Trophoblast cell (in vitro differentiated cells and primary cell): Measurements from ENCODE around the gene CSPG4.

Experiments
- DNase-seq, 2 donors: peaks; one replicate each; pipeline ENCODE4 v3.0.0-alpha.2; 2016
- H2AFZ ChIP-seq: 2 replicates; pipeline ENCODE4 v1.6.1; 2013; ENCODE audit warnings: low read length, moderate library complexity, mild to moderate bottlenecking; ENCODE audit not compliant: insufficient read depth, poor library complexity
- H2AK5ac ChIP-seq: 2 replicates; pipeline ENCODE4 v1.6.1; 2013; ENCODE audit warnings: mild to moderate bottlenecking, low read length
- H2BK120ac ChIP-seq: 2 replicates; pipeline ENCODE4 v1.6.1; 2013; ENCODE audit warnings: low read length, mild to moderate bottlenecking, moderate library complexity; ENCODE audit not compliant: insufficient read depth, poor library complexity
- H2BK12ac ChIP-seq: 2 replicates; pipeline ENCODE4 v1.6.1; 2013; ENCODE audit warnings: mild to moderate bottlenecking, low read length, moderate library complexity
- H2BK5ac ChIP-seq: 2 replicates; pipeline ENCODE4 v1.6.1; 2013; ENCODE audit warnings: low read length, low read depth, moderate library complexity, mild to moderate bottlenecking; ENCODE audit not compliant: poor library complexity
- H3K14ac ChIP-seq: 2 replicates; pipeline ENCODE4 v1.6.1; 2013; ENCODE audit warnings: mild to moderate bottlenecking, low read length
- H3K18ac ChIP-seq: 2 replicates; pipeline ENCODE4 v1.6.1; 2013; ENCODE audit warnings: mild to moderate bottlenecking, low read length
- H3K23ac ChIP-seq: 2 replicates; pipeline ENCODE4 v1.6.1; 2013; ENCODE audit warnings: low read length
- H3K27ac ChIP-seq: 2 replicates; pipeline ENCODE4 v1.5.1; 2013; ENCODE audit warnings: low read depth, mild to moderate bottlenecking, inconsistent platforms, low read length, moderate library complexity
- H3K27me3 ChIP-seq: 2 replicates; pipeline ENCODE4 v1.6.1; 2013; ENCODE audit warnings: inconsistent platforms, mild to moderate bottlenecking, low read length, moderate library complexity; ENCODE audit not compliant: insufficient read depth
- H3K36me3 ChIP-seq, 2 experiments: 1 replicate in 1 of 2; 2 replicates in 1 of 2; pipeline ENCODE4 v1.6.1; 2013; ENCODE audit warnings: low read length in 2 of 2, mild to moderate bottlenecking in 2 of 2, moderate library complexity in 1 of 2; ENCODE audit not compliant: insufficient read depth in 2 of 2, control insufficient read depth in 1 of 2
- H3K4ac ChIP-seq: 2 replicates; pipeline ENCODE4 v1.6.1; 2013; ENCODE audit warnings: low read depth, mild to moderate bottlenecking, low read length, moderate library complexity
- H3K4me1 ChIP-seq, 2 experiments: 1 replicate in 1 of 2; 2 replicates in 1 of 2; pipeline ENCODE4 v1.6.1; 2013; ENCODE audit warnings: low read length in 2 of 2, mild to moderate bottlenecking in 2 of 2, moderate library complexity in 1 of 2; ENCODE audit not compliant: insufficient read depth in 2 of 2, control insufficient read depth in 1 of 2
- H3K4me2 ChIP-seq: 2 replicates; pipeline ENCODE4 v1.6.1; 2013; ENCODE audit warnings: inconsistent platforms, mild to moderate bottlenecking, low read length, moderate library complexity
- H3K4me3 ChIP-seq: 2 replicates; pipeline ENCODE4 v1.5.1; 2013; ENCODE audit warnings: mild to moderate bottlenecking, low read depth, low read length, inconsistent platforms
- H3K79me1 ChIP-seq: one replicate; pipeline ENCODE4 v1.6.1; 2013; ENCODE audit warnings: low read length
- H3K79me2 ChIP-seq: 2 replicates; pipeline ENCODE4 v1.6.1; 2013; ENCODE audit warnings: low read length, mild to moderate bottlenecking; ENCODE audit not compliant: control insufficient read depth, insufficient read depth, poor library complexity
- H3K9ac ChIP-seq: 2 replicates; pipeline ENCODE4 v1.6.1; 2013; ENCODE audit warnings: mild to moderate bottlenecking, low read length
- H3K9me3 ChIP-seq: 2 replicates; pipeline ENCODE4 v1.6.1; 2013; ENCODE audit warnings: low read depth, mild to moderate bottlenecking, control low read depth, inconsistent platforms, low read length; ENCODE audit not compliant: insufficient read depth
- H4K12ac ChIP-seq: 2 replicates; pipeline ENCODE4 v1.6.1; 2013; ENCODE audit warnings: low read depth, mild to moderate bottlenecking, low read length, moderate library complexity
- H4K8ac ChIP-seq: 2 replicates; pipeline ENCODE4 v1.6.1; 2013; ENCODE audit warnings: low read depth, mild to moderate bottlenecking, low read length, moderate library complexity
- H4K91ac ChIP-seq: one replicate; pipeline ENCODE4 v1.6.1; 2013; ENCODE audit warnings: low read depth, mild to moderate bottlenecking, low read length, moderate library complexity
- WGBS: extraction: QIAGEN DNeasy Blood & Tissue Kit; methylation state at CpG from one replicate; pipeline ENCODE4 v1.1.7; 2013; ENCODE audit warnings: missing lambda C conversion rate; ENCODE audit not compliant: insufficient read length, insufficient coverage; ENCODE audit errors: extremely low coverage; 5-methylcytosine and 5-hydroxymethylcytosine counted together

CSPG4 gene

DNA sequence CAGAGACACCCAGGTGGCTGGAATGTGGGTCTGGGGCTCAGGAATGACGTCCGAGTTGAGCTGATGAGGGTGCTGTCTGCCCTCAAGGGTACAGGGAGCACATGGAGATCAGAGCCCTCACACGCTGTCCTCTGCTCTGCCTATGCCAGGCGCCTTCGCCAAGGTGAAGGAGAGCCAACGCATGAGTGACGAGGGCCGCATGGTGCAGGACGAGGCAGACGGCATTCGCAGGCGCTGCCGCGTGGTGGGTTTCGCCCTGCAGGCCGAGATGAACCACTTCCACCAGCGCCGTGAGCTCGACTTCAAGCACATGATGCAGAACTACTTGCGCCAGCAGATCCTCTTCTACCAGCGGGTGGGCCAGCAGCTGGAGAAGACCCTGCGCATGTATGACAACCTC lies 55.8 kb downstream of the CSPG4 start:
- DNase-seq: no peak

DNA sequence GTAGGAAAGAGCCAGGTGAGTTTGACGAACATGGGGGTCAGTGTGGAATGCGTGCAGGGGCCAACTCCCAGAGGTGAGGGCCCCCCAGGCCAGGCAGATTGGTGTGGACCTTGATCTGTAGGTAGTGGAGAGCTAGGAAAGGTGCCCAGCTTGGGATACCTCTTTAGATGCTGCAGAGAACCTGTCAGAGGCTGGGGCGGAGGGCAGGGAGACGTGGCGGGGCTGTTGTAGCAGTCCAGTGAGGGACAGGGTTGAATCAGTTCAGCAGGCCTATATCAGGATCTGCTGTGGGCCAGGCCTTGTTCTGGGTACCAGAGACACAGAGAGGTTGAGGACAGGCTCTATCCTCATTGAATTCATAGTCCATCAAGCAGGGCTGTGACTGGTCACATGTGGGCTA lies 56.3 kb downstream of the CSPG4 start:
- Histone ChIP-seq H2AK5ac (no peak overlapping the region), H2BK120ac (no peak overlapping the region), H4K12ac (no peak overlapping the region), H3K27ac (no peak overlapping the region), H3K4me1 (peaks cover 24 to 29% of the 10 kb centered on the region in 2 experiments), H3K27me3 (no peaks in the 10 kb centered on the region), H3K9me3 (peaks cover 2% of the 10 kb centered on the region), H4K91ac (no peak overlapping the region), H2AFZ (no peak overlapping the region), H2BK5ac (no peak overlapping the region), H3K14ac (no peak overlapping the region), H3K23ac (no peak overlapping the region), H4K8ac (no peak overlapping the region), H3K79me2 (peaks cover 2% of the 10 kb centered on the region), H2BK12ac (no peak overlapping the region), H3K4ac (no peak overlapping the region), H3K79me1 (peaks cover 2% of the 10 kb centered on the region), H3K9ac (no peak overlapping the region), H3K18ac (no peak overlapping the region), H3K4me2 (no peak overlapping the region), H3K36me3 (peaks cover 32 to 38% of the 10 kb centered on the region in 2 experiments), H3K4me3 (no peak overlapping the region)
- WGBS: no CpG with 5 or more reads among the region's 5 CpGs
- no peak for DNase-seq

More for the DNA sequence above, 55.8 kb downstream of the CSPG4 start:
- Histone ChIP-seq H3K4ac (no peak overlapping the region), H3K79me1 (peaks cover 2% of the 10 kb centered on the region), H3K36me3 (peaks cover 32 to 38% of the 10 kb centered on the region in 2 experiments), H3K4me3 (no peak overlapping the region), H3K23ac (no peak overlapping the region), H3K27ac (no peak overlapping the region), H2BK12ac (no peak overlapping the region), H3K79me2 (peaks cover 2% of the 10 kb centered on the region), H2AK5ac (no peak overlapping the region), H3K27me3 (no peaks in the 10 kb centered on the region), H3K14ac (no peak overlapping the region), H4K8ac (no peak overlapping the region), H3K9ac (no peak overlapping the region), H3K9me3 (peaks cover 2% of the 10 kb centered on the region), H4K91ac (no peak overlapping the region), H2BK5ac (no peak overlapping the region), H3K4me1 (peaks cover 22 to 28% of the 10 kb centered on the region in 2 experiments), H2BK120ac (no peak overlapping the region), H4K12ac (no peak overlapping the region), H3K4me2 (no peak overlapping the region), H2AFZ (no peak overlapping the region), H3K18ac (no peak overlapping the region)
- WGBS: no CpG with 5 or more reads among the region's 22 CpGs

DNA sequence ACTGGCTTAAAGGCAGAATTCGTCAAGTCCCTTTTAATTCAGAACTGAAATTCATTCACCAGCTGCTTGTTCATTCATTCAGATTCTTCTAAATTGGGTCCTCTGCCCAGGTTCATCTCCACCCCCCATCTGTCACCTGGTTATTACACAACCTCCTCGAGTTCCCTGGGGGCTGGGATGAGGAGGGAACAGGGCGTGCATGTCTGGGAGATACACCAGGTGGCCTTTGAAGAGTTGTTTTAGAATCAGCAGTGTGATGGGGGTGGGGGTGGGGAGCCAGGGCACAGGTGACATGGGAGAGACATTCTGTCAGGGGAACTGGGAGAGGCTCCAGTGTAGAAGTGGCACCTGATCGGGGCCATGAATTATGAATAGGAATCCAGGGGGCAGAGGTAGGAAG lies 56.7 kb downstream of the CSPG4 start:
- Histone ChIP-seq H4K8ac (no peak overlapping the region), H3K36me3 (peaks cover 32 to 38% of the 10 kb centered on the region in 2 experiments), H3K4me1 (peaks cover 26 to 30% of the 10 kb centered on the region in 2 experiments), H3K9me3 (peaks cover 2% of the 10 kb centered on the region), H4K12ac (no peak overlapping the region), H3K79me1 (peaks cover 2% of the 10 kb centered on the region), H4K91ac (no peak overlapping the region), H2AFZ (no peak overlapping the region), H3K79me2 (peaks cover 2% of the 10 kb centered on the region), H3K27me3 (no peaks in the 10 kb centered on the region), H3K9ac (no peak overlapping the region), H3K23ac (no peak overlapping the region), H3K18ac (no peak overlapping the region), H2BK5ac (no peak overlapping the region), H3K4me2 (no peak overlapping the region), H3K4me3 (no peak overlapping the region), H3K4ac (no peak overlapping the region), H2BK12ac (no peak overlapping the region), H2BK120ac (no peak overlapping the region), H3K14ac (no peak overlapping the region), H3K27ac (no peak overlapping the region), H2AK5ac (no peak overlapping the region)
- DNase-seq: no peak
- no CpG with 5 or more reads among the region's 4 CpGs for whole genome bisulfite sequencing

DNA sequence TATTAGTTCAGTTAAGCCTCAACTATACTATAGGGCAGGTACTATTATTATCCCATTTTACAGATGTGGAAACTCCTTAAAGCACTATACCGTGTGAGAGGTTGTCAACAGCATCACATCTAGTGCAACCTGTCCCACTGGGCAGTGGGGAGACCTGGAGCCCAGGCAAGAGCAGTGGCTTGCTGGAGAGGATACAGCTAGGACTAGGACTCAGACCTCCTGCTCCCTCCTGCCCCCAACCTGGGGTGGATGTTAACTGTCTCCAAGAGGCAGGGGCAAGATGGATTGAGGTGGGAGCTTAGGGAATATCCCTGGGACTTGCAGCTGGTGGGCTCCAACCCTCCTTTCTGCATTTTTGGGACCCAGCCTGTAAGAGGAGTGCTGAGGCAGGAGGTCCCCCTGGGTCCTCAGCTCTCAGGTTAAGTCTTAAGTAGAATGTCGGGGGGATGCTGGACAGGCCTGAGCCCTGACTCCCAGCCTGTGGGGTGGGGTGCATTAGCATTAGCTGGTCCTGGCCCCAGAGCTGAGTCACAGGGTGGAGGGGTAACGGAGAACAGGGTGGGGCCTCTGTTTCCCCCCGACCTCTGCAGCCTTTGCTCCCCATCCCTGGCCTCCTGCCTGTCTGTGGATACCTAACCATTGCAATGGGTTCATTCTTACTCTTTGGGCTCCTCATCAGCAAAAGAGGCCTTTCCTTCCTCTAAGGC lies 58.3 kb downstream of the CSPG4 start:
- H3K4ac ChIP-seq: no peak overlapping the region
- peaks cover 36 to 45% of the 10 kb centered on the region in 2 experiments for H3K36me3 ChIP-seq
- peaks cover 30 to 37% of the 10 kb centered on the region in 2 experiments for H3K4me1 ChIP-seq
- H3K23ac ChIP-seq: no peak overlapping the region
- H2BK5ac ChIP-seq: no peak overlapping the region
- no peak overlapping the region for H3K4me3 ChIP-seq
- DNase-seq: no peak
- H2AK5ac ChIP-seq: no peak overlapping the region
- H3K4me2 ChIP-seq: no peak overlapping the region
- H2BK12ac ChIP-seq: no peak overlapping the region
- no peak overlapping the region for H2BK120ac ChIP-seq
- H2AFZ ChIP-seq: no peak overlapping the region
- no peak overlapping the region for H4K91ac ChIP-seq
- no CpG with 5 or more reads among the region's 4 CpGs for WGBS
- H3K18ac ChIP-seq: no peak overlapping the region
- no peak overlapping the region for H4K12ac ChIP-seq
- no peak overlapping the region for H3K14ac ChIP-seq
- peaks cover 2% of the 10 kb centered on the region for H3K79me2 ChIP-seq
- H3K79me1 ChIP-seq: peaks cover 2% of the 10 kb centered on the region
- H4K8ac ChIP-seq: no peak overlapping the region
- no peak overlapping the region for H3K9ac ChIP-seq
- no peaks in the 10 kb centered on the region for H3K27me3 ChIP-seq
- H3K27ac ChIP-seq: no peak overlapping the region
- H3K9me3 ChIP-seq: peaks cover 2% of the 10 kb centered on the region
